NOMO-1 (cell line): ENCODE results near the gene TTC1.
"Not testable (repeated sequence)": the region's sequence is repeated elsewhere in the genome, so short reads cannot be mapped to it uniquely, and the experiment has no call there.

ENCODE experiments used
- DNase-seq, 2 experiments: peaks; one replicate each; lab custom pipeline; 2025; ENCODE audit not compliant: unreplicated experiment in 2 of 2; lab: John Stamatoyannopoulos, UW

The TTC1 gene

DNA sequence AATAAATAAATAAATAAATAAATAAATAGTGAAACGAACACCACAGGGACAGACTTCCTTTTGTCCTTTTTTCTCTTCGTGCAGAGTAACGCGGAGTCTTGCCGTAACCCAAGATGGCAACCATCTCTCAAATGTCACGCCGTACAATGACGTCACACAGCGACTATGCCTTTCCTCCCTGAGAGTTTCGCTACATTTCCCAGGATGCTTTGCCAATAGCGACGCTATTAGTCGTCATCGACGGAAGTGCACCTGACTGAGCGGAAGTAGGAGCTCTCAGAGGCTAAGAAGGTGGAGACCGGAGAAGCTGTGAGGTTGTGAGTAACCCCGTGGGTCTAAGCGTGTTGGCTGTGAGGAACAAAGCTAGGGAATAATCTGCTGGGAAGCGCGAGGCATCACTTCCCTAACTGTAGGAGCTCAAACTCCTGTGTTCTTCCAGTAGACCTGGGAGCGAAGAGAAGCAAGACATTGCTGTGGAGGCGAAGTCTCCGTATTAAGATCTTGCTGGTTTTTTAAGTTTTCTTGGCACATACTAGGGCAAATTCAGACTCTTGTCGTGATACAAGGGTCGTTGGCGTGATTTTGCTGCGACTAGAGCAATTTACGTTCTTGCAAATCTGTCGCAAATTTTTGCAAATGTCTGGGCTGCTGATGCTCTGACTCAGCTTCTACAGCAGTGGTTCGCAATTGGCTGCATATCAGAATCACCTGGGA lies at the start of gene TTC1:
TTC1 (plus strand) TSS at position 263 of the 714 bp plus-strand sequence. CDS start 1,390 bp downstream, outside the sequence.
- peak; percentile 92 to 97 for DNase-seq

- DNase-seq: no peak
These were observed 47.5 kb upstream of the TTC1 start for GRCh38 chr5:159961176-159962160.

DNA sequence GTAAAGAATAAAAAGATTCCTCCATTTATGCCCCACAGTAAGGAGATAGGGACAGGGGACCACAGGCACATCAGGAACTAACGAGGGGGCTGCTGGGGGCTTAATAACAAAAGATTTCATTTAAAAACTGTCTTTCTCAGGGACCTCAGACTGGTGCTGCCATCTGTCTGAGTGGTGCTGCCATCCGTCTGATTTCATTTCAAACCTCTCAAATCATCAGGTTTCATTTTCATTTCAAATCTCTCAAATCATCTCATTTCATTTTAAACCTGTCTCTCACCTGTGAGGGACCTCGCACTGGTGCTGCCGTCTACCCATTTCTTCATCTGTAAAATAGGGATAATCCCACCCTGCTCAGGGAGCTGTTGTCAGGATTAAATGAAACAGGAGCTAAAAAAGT lies 46.7 kb upstream of the TTC1 start:
- no peak for DNase-seq

GRCh38 chr5:159963935-159964334 lies 45.0 kb upstream of the TTC1 start:
- no peak for DNase-seq

- DNase-seq: peak; percentile 24 to 48
These were observed 43.7 kb upstream of the TTC1 start for GRCh38 chr5:159965031-159965837.

- DNase-seq: not testable (repeated sequence)
These were observed 43.2 kb upstream of the TTC1 start for GRCh38 chr5:159965838-159966128.

DNA sequence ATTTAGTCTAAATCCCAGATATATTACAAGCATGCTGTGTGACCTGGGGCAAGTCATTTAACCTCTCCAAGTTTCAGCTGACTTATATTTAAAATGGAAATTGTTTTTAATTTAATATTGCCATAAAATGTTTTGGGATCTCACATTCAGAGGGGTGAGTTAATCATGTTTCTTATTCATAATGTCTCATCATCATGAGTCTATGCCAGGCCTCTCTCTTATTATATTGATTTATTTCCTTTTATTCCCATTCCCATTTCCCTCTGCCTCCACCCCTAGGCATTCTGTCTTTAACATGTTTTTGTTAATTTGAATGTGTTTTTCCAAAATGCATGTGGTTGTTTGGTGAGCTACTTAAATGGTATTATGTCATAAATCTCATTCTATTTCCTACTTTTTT lies 39.0 kb upstream of the TTC1 start:
- no peak for DNase-seq

- DNase-seq: no peak
These were observed 37.9 kb upstream of the TTC1 start for GRCh38 chr5:159971038-159971437.

DNA sequence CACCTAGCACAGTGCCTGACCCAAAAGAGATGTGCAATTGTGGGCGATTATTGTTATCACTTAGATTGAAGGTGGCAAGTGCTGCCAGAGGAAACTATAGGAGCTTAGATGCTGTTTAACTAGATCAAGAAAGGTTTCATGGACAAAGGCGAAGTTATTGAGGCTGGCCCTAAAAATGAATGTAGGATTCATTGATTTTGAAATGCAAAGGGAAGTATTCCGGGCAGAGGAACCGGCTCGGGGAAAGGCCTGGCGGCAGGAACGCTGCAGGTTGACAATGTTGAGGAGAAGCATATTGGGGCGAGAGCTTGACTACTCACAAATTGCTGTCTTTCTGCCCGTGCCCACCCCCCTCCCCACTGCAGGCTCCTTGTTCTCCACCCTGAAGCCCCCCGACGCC lies 37.4 kb upstream of the TTC1 start:
- DNase-seq: no peak

DNA sequence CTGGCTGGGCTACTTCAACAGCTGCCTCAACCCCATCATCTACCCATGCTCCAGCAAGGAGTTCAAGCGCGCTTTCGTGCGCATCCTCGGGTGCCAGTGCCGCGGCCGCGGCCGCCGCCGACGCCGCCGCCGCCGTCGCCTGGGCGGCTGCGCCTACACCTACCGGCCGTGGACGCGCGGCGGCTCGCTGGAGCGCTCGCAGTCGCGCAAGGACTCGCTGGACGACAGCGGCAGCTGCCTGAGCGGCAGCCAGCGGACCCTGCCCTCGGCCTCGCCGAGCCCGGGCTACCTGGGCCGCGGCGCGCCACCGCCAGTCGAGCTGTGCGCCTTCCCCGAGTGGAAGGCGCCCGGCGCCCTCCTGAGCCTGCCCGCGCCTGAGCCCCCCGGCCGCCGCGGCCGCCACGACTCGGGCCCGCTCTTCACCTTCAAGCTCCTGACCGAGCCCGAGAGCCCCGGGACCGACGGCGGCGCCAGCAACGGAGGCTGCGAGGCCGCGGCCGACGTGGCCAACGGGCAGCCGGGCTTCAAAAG lies 36.9 kb upstream of the TTC1 start:
- DNase-seq: peak in 1 of 2 experiments; percentile 19

- no peak for DNase-seq
These were observed 36.2 kb upstream of the TTC1 start for GRCh38 chr5:159972538-159973362.

DNA sequence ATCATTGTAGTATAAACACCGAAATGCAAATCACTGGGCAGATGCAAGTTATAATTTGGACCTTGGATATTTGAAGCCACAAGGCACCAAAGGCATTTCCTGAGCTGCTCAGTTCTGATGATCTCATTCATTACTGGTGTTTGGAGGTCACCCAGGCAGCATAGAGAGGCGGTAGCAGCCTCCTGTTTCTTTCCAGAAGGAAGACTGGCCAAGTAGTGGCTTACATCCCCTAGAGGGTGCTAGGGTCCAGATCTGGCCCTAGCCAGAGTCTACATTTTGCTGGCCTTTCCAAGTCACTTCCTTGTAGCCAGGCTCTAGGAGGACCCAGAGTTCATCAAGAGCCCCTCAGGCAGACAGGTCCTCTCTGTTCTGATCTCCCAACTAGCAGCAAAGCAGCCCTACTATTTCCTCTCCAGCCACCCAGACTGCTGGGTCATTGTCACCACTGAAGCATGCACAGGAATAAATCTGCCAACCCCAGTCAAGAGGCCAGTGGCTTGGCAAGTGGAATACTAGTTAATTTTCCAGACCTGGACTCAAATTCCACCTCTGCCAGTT lies 33.4 kb upstream of the TTC1 start:
- no peak for DNase-seq

- DNase-seq: no peak
These were observed 32.0 kb upstream of the TTC1 start for GRCh38 chr5:159976921-159977320.

DNA sequence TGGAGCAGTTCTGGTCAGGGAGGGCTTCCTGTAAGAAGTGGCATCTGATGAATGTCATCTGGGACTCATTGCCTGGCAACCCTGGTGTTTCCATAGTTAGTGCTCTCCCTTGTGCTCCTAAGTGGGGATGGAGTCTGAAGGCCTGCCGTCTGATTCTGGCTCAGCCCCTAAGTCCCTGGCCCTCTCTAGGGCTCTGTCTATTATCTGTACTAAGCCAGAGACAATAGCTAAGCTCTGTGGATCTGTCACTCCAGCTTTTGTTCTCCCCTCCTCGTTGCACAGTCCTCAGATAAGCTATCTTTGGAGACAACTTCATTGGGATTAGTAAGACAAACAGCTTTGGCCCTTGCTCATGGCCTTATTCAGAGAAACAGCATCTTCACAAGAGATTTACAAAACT lies 30.6 kb upstream of the TTC1 start:
- DNase-seq: no peak

- no peak for DNase-seq
These were observed 26.3 kb upstream of the TTC1 start for GRCh38 chr5:159982421-159983173.

DNA sequence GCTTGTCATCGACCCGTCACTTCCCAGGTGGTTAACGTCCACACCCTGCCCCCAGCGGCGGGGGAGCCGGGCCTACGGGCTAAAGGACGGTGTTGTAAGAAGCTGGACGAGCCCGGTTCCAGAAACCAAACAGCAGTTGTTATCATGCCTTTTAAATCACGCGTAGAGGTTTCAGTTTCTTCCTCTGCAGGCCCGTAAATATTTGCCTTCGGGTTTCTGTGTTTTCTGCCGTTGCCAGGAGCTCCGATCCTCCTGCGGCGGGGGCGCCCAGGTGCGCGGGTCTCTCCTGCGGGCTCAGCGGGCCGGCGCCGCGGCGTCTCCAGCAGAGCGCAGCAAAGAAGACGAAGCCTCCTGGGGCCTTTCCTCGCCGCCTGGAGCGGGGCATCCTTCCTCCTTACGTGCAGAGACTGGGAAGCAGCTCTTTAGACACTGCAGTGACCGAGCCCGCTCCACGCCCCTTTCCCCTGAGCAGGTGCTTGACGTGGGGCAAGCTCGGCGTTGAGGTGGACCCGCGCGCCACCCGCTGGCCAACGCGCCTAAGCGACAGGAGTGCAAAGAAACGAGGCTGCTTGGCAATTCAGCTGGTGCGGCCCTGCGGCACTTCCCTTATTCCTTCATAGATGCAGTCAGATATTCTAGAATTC lies 21.8 kb upstream of the TTC1 start:
- peak; percentile 84 to 87 for DNase-seq

GRCh38 chr5:159990506-159990905 lies 18.4 kb upstream of the TTC1 start:
- no peak for DNase-seq

- no peak for DNase-seq
These were observed 16.4 kb upstream of the TTC1 start for GRCh38 chr5:159992566-159992965.

GRCh38 chr5:159993194-159993593 lies 15.7 kb upstream of the TTC1 start:
- no peak for DNase-seq
